Measurements from ENCODE around the gene MPV17. TPM values are rescaled to one million over a fixed set of nuclear protein-coding genes. Genes with fewer than 3 reads are reported as not detected.
"Not testable (repeated sequence)": the region's sequence is repeated elsewhere in the genome, so short reads cannot be mapped to it uniquely, and the experiment has no call there.

Gene MPV17
- total and polyA plus RNA-seq, 8 donors, result 91.6 to 106 (median 99.0) TPM

DNA sequence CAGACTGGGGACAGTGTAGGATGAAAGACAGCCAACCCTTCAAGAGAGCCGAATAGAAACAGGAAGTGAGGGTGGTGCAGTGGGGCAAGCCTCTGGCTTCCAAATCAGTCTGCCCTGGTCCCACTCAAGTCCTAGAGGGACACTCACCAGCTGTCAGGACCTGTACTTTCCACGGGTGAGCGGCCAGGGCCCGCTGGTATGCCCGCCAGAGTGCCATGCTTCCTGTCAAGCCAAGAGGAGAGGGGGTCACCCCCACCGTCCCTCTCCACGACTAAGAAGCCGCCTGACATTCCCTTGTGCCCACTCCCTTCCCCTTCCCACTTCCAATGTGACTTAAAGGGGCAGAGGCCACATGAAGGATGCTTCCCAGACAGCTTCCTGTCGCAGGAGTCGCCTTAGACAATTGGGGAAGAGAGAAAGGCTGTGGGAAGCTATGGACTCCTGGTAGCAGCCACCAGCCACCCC is 564 bp downstream of the MPV17 start:
- H3K4me3 ChIP-seq, result peak overlapping the region; percentile 62 to 81
- intact Hi-C loops (cut with DNase I), result no loop called here
- H3K27me3 ChIP-seq, result no peaks in the 10 kb centered on the region
- no peaks in the 10 kb centered on the region for H3K9me3 ChIP-seq
- H3K36me3 ChIP-seq, result peaks cover 0 to 21% of the 10 kb centered on the region in 2 donors
- H3K27ac ChIP-seq, result peak overlapping the region; percentile 89 to 94
- no peak for DNase-seq
- H3K4me1 ChIP-seq, result peaks cover 14 to 34% of the 10 kb centered on the region in 2 donors
- TF ChIP-seq, protein P1, sequence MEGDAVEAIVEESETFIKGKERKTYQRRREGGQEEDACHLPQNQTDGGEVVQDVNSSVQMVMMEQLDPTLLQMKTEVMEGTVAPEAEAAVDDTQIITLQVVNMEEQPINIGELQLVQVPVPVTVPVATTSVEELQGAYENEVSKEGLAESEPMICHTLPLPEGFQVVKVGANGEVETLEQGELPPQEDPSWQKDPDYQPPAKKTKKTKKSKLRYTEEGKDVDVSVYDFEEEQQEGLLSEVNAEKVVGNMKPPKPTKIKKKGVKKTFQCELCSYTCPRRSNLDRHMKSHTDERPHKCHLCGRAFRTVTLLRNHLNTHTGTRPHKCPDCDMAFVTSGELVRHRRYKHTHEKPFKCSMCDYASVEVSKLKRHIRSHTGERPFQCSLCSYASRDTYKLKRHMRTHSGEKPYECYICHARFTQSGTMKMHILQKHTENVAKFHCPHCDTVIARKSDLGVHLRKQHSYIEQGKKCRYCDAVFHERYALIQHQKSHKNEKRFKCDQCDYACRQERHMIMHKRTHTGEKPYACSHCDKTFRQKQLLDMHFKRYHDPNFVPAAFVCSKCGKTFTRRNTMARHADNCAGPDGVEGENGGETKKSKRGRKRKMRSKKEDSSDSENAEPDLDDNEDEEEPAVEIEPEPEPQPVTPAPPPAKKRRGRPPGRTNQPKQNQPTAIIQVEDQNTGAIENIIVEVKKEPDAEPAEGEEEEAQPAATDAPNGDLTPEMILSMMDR (IDR thresholded peaks at IDR 0.05), result no peak
- ATAC-seq, result peak; percentile 23

DNA sequence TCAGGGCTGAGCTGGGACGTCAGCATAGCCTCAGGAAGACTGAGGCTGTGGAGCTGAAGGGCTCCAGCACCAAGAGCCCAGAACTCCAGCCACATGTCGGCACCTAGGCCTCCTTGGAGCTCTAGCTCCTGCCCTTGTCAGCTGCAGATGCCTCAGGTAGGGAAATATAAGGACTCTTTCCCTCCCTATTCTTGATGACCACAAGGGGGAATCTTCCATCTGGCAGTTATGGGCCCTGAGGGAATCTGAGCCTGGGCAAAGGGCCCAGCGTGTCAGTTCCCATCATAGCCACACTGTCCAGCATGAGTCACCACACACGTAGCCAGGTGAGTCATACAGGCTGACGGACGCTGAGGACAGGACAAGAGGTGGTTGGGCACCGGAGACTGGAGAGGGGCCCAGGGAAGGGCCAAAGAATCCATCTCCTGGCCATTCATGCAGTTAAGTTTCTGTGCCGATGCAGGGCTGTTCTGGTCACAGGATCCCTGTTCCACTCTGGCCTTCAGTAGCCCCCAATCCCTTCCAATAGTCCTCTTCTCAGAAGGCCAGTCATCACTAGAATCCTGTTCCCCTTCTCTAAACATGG is 1.8 kb downstream of the MPV17 start:
- Histone ChIP-seq H3K27ac (peak overlapping the region in 1 of 2 donors; percentile 39), H3K36me3 (peaks cover 0 to 19% of the 10 kb centered on the region in 2 donors), H3K4me1 (peaks cover 14 to 38% of the 10 kb centered on the region in 2 donors), H3K27me3 (no peaks in the 10 kb centered on the region), H3K9me3 (no peaks in the 10 kb centered on the region), H3K4me3 (no peak overlapping the region)
- DNase-seq, result peak in 2 of 4 donors; percentile 83
- TF ChIP-seq, protein P1 (IDR thresholded peaks at IDR 0.05), result peak in 1 of 2 donors; percentile 34
- peak; percentile 71 for ATAC-seq
- intact Hi-C loops (cut with DNase I), result no loop called here

DNA sequence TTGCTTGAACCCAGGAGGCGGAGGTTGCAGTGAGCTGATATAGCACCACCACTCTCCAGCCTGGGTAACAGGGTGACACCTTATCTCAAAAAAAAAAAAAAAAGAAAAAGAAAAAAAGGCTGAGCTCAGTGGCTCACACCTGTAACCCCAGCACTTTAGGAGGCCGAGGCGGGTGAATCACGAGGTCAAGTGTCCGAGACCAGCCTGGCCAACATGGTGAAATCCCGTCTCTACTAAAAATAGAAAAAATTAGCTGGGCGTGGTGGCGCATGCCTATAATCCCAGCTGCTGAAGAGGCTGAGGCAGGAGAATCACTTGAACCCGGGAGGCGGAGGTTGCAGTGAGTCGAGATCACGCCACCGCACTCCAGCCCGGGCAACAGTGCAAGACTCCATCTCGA is 3.1 kb downstream of the MPV17 start:
- H3K9me3 ChIP-seq; H3K4me3 ChIP-seq; H3K27me3 ChIP-seq; ATAC-seq; H3K27ac ChIP-seq; DNase-seq; intact Hi-C loops (cut with DNase I): not testable (repeated sequence)
- Histone ChIP-seq H3K4me1 (peaks cover 14 to 38% of the 10 kb centered on the region in 2 donors), H3K36me3 (peaks cover 0 to 20% of the 10 kb centered on the region in 2 donors)

DNA sequence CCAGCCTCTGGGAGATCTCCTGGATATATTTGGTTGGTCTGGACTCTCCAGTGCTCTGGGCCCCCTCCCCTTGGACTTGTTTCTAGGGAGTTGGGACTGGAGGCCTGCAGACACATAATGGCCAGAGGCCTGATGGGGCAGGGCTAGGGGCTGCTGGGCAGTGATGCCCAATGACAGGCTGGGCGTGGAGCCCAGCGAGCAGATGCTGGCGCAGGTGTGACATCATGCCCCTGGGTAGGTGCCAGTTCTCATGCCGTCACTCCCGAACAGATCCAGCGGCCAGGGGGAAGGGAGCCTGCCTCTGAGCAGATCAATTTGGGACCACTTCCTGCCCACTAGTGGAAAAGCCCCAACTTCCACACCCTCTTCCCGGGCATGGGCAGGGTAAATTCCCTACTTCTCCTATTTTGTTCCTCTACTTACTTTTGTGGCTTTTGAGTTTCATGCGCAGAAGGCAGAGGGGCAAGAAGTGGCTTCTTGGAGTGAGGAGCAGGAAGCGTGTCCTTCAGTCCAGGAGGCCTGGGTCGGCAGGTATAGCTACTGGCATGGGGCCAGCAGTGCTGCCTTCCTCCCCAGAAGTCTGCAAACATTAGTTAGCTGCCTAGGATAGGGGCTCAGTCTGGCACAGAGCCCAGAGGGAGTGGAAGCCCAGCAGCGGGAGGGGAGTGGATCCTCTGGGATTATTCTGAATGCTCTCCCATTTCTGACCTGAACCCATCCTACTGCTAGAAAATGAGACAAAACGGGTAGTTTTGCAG is 6.1 kb downstream of the MPV17 start:
- Histone ChIP-seq H3K9me3 (no peaks in the 10 kb centered on the region), H3K27me3 (no peaks in the 10 kb centered on the region), H3K27ac (no peak overlapping the region), H3K4me3 (no peak overlapping the region), H3K4me1 (peaks cover 2 to 20% of the 10 kb centered on the region in 2 donors), H3K36me3 (peaks cover 0 to 27% of the 10 kb centered on the region in 2 donors)
- intact Hi-C loops (cut with DNase I), result no loop called here
- ATAC-seq (no peak), DNase-seq (peak in 1 of 4 donors; percentile 60)
- TF ChIP-seq, protein P1 (IDR thresholded peaks at IDR 0.05), result no peak

DNA sequence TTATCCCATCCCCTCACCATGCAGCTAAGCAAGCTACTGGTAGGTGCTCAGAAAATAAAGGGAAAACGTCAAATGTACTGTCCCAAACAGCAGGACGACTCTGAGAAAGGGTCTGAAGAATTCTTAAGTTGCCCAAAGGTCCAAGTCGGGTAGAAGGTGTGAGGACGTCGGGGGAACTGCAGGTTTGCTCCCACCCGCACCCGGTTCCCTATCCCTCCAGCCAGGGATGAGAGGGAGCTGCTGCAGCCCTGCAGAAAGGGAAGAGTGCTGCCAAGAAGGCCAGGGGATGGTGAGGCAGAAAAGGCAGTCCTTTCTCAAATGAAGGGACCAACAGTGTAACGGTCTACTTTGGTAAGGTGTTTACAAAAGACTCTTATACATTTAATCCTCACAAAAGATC is 7.8 kb downstream of the MPV17 start:
- TF ChIP-seq, protein P1 (IDR thresholded peaks at IDR 0.05), result no peak
- Histone ChIP-seq H3K27ac (no peak overlapping the region), H3K36me3 (peaks cover 0 to 42% of the 10 kb centered on the region in 2 donors), H3K9me3 (no peaks in the 10 kb centered on the region), H3K4me1 (peaks cover 0 to 5% of the 10 kb centered on the region in 2 donors), H3K4me3 (no peak overlapping the region), H3K27me3 (no peaks in the 10 kb centered on the region)
- intact Hi-C loops (cut with DNase I), result no loop called here
- ATAC-seq, result no peak
- DNase-seq, result peak in 1 of 4 donors; percentile 23

Measured in left lung (tissue), 10 donors.